ENCODE results near the gene SLA2. TPM values are rescaled to one million over a fixed set of nuclear protein-coding genes. Genes with fewer than 3 reads are reported as not detected.
"Not testable (repeated sequence)": the region's sequence is repeated elsewhere in the genome, so short reads cannot be mapped to it uniquely, and the experiment has no call there.

Gene SLA2
- polyA plus RNA-seq, 1 donor from 2014 or later: 0.68 TPM

DNA sequence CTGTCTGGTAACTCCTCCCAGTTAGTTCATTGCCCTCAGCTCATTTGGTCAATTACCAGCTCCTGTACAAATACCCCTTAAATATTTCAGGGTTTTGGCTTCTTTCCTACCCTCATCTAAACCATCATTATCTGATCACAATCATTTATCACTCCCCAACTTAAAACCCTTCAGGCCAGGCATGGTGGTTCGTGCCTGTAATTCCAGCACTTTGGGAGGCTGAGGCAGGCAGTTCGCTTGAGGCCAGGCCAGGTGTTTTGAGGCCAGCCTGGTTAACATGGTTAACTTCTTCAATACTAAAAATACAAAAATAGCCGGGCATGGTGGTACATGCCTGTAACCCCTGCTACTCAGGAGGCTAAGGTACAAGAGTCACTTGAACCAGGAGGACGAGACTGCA lies 63.2 kb downstream of the SLA2 start:
- no peaks in the 10 kb centered on the region for H3K9me3 Mint-ChIP-seq
- no peaks in the 10 kb centered on the region for H3K27me3 Mint-ChIP-seq
- H3K36me3 Mint-ChIP-seq: peaks cover 3% of the 10 kb centered on the region
- peak overlapping the region in 1 of 3 donors; percentile 76 for H3K27ac Mint-ChIP-seq
- peaks cover 11 to 14% (median 11%) of the 10 kb centered on the region in 3 donors for H3K4me1 Mint-ChIP-seq
- H3K4me3 Mint-ChIP-seq: peak overlapping the region in 1 of 4 donors; percentile 61

DNA sequence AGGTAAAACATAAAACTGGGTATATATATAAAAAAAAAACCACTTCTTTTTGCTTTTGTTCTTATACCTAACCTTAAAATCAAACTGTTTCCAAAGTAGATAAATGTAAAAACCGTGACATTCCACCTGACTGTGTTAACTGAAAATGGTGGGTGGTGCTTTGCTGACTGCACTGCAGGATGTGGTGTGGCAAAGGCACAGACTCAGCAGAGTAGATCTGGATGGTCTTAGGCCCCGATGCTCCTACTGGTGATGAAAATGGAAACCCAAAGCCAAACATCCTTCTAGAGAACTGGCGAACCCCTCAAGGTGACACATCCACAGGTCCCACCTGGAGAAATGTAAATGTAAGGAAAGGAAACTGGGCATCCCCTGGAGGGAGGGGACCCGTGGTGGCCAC lies 63.7 kb downstream of the SLA2 start:
- Mint-ChIP-seq H3K4me1 (peaks cover 7 to 11% (median 7%) of the 10 kb centered on the region in 3 donors), H3K27ac (no peak overlapping the region), H3K27me3 (no peaks in the 10 kb centered on the region), H3K36me3 (peaks cover 3% of the 10 kb centered on the region), H3K9me3 (no peaks in the 10 kb centered on the region), H3K4me3 (peak overlapping the region in 1 of 4 donors; percentile 61)

DNA sequence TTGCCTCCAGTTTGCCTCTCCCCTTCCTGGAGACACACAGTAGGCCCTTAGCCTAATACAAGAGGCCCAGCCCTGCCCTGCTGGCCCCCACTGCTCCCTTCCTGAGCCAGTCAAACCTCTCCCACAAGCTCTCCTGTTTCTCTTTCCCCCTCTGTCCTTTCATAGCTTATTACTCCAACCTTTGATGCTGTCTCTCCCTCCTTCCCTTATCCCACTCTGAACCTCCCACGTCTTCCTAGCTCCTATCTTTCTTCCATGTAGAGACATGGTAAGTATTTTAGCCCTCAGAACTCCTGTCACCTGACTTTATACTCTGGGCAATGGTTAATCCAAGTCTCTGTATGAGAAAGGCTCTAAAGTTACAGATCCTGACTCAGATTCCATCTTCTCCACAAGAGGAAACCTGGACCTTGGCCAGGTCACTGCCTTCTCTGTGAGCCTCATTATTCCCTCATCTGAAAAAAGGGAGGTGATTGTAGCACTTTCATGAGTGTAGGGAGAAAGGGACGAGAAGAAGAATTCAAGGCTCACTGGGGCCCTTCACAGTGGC lies 65.9 kb downstream of the SLA2 start:
- Mint-ChIP-seq H3K27ac (peak overlapping the region; percentile 27 to 82 (median 32)), H3K27me3 (no peaks in the 10 kb centered on the region), H3K4me3 (peak overlapping the region in 2 of 4 donors; percentile 40 to 69), H3K36me3 (peaks cover 3% of the 10 kb centered on the region), H3K9me3 (no peaks in the 10 kb centered on the region), H3K4me1 (peaks cover 11 to 20% (median 14%) of the 10 kb centered on the region in 3 donors)

DNA sequence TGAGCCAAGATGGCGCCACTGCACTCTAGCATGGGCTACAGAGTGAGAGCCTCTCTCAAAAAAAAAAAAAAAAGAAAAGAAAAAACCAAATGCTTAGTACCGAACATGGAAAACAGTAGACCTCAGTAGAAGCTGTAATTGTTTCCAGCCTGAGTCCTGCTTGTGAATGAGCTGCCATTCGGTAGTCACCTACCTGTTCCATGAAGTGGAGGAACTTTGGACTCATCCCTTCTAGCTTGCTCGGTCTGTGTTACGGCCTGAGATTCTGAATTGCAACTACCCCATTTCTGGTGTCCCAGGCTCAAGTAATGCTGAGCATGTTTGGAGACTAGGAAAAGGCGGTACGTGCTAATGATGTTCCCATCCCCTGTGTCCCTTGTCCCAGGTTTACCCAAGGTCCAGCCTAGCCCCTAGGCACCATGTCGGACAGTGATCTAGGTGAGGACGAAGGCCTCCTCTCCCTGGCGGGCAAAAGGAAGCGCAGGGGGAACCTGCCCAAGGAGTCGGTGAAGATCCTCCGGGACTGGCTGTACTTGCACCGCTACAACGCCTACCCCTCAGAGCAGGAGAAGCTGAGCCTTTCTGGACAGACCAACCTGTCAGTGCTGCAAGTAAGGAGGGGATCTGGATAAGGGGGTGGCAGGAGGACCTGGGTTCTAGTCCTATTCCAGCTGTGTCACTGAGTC lies 67.5 kb downstream of the SLA2 start:
- Mint-ChIP-seq H3K27me3 (no peaks in the 10 kb centered on the region), H3K4me3 (peak overlapping the region in 1 of 4 donors; percentile 26), H3K9me3 (no peaks in the 10 kb centered on the region), H3K27ac (peak overlapping the region in 2 of 3 donors; percentile 46 to 82), H3K4me1 (peaks cover 16 to 24% (median 16%) of the 10 kb centered on the region in 3 donors), H3K36me3 (peaks cover 3% of the 10 kb centered on the region)

DNA sequence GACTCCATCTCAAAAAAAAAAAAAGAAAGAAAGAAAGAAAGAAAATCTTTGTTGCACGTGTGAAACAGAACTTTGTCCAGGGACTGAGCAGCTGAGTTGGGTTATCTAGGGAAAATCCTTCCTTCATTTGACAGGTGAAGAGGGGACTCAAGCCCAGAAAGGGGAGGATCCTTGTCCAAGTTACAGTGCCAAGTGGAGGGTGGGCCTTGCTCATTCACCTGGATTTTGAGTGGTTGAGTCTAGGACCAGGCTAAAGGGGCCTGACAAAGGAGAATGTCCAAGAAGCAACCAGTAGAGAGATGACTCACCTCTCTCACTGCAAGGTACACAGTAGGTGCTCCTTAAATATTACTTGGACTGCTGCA lies 69.9 kb downstream of the SLA2 start:
- Mint-ChIP-seq H3K27ac (peak overlapping the region; percentile 83 to 93 (median 91)), H3K4me3 (peak overlapping the region in 3 of 4 donors; percentile 89 to 96 (median 93)), H3K36me3 (peaks cover 3% of the 10 kb centered on the region), H3K27me3 (no peaks in the 10 kb centered on the region), H3K4me1 (peaks cover 23 to 33% (median 26%) of the 10 kb centered on the region in 3 donors), H3K9me3 (no peaks in the 10 kb centered on the region)

DNA sequence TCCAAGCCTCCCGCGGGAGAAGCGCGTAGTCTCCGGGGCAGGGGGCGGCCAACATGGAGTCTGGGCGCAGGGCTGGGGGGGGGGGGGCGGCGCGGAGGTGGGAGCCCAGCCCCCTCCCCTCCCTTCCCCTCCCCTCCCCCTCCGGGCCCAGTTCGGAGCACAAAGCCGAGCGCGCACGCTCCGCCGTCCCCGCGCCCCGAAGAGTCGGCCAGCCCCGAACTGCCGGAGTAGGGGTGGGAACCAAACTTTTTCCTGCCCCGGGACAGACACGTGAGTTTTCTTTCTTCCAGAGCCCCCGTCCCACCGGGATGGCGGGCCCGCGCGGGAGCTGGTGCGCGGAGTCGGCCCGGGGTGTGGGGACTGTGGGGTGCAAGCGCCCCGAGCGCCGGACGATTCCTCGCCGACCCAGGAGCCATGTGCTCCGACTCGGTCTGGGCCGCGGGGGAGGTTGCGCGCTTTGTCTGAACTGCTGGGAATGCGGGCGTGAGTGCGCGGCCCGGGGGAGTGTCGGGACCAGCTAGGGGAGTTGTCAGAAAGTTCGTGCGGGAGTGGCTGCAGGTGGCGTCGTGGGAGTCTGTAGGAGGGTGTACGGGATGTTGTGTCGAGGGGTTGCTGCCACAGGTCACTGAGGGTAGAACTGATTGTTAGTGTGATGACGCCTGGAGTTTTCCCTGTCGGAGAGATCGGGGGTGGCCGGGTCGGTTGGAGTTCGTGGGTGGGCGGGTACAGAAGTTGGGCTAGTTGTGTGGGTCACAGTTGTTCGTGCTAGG lies 71.4 kb downstream of the SLA2 start:
- no peaks in the 10 kb centered on the region for H3K9me3 Mint-ChIP-seq
- peaks cover 4% of the 10 kb centered on the region for H3K36me3 Mint-ChIP-seq
- peaks cover 17 to 30% (median 26%) of the 10 kb centered on the region in 3 donors for H3K4me1 Mint-ChIP-seq
- no peaks in the 10 kb centered on the region for H3K27me3 Mint-ChIP-seq
- H3K27ac Mint-ChIP-seq: peak overlapping the region; percentile 91 to 100 (median 93)
- H3K4me3 Mint-ChIP-seq: peak overlapping the region; percentile 89 to 97 (median 94)

DNA sequence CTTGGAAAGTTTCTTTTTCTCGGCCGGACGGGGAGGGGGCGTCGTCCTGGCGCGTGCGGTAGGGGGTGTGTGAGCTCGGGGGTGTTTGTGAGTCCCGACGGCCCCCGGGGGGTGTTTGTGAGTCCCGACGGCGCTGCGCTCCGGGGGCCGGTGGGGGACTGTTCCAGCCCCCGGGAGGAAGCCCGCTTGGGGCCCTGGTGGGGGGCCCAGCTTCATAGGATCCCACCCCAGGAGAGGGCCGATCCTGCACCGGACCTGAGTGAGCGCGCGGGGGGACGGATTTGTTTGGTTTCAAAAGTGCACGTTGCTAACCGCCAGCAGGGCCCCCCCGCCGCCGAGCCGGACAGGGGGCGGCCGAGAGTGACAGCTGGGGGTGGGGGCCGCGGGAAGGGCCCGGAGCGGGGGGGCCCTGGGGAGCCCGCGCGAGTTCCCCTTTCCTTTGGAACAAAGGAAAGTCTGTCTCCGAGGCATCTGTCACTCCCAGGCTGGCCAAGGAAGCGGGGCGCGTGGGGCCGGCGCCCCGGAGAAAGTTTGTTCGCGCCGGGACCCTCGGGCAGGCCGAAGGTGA lies 72.1 kb downstream of the SLA2 start:
- Mint-ChIP-seq H3K27me3 (no peaks in the 10 kb centered on the region), H3K4me1 (peaks cover 17 to 30% (median 28%) of the 10 kb centered on the region in 3 donors), H3K9me3 (no peaks in the 10 kb centered on the region), H3K27ac (peak overlapping the region; percentile 84 to 93 (median 86)), H3K36me3 (peaks cover 4% of the 10 kb centered on the region), H3K4me3 (peak overlapping the region; percentile 85 to 97 (median 90))

DNA sequence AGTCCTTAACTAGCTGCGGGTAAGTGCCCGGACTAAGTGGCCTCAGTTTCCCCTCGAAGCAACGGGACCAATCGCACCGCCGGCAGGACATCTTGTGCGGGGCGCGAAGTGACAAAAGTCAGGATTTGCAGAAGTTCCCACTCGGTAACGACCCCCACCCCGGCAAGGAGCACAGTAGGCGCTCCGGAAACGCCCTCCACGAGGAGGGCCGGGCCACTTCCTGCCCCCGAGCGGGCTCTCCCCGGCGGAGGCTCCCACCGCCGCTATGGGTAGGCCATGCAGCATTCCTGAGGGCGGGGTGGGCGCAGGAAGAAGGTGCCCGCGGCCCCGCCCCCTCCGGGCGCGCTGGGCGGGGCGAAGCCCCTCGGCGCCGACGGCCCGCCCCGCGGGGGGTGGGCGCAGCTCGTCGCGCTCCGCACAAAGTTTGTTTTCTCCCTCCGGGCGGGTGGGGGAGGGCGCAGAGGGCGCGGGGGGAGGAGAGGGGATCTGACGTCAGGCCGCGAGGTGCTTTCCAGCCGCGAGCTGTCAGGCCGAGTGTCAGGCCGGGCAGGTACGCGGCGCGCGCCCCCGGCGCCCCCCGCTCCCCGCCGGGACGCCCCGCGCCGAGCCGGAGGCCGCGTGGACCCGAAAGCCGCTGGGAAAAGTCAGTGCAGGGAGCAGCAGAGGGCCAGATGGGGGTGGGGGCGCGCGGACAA lies 72.7 kb downstream of the SLA2 start, which contains the start of gene TGIF2:
Gene TGIF2, plus strand, starts transcription at position 495 of the 695 bp plus-strand sequence. CDS start 5,178 bp downstream, outside the sequence.
- peaks cover 17 to 30% (median 28%) of the 10 kb centered on the region in 3 donors for H3K4me1 Mint-ChIP-seq
- H3K36me3 Mint-ChIP-seq: peaks cover 4% of the 10 kb centered on the region
- no peaks in the 10 kb centered on the region for H3K27me3 Mint-ChIP-seq
- no peaks in the 10 kb centered on the region for H3K9me3 Mint-ChIP-seq
- H3K27ac Mint-ChIP-seq: peak within 1 kb of the TSS; percentile 97 to 100 (median 99)
- H3K4me3 Mint-ChIP-seq: peak within 1 kb of the TSS; percentile 95 to 97 (median 96)

DNA sequence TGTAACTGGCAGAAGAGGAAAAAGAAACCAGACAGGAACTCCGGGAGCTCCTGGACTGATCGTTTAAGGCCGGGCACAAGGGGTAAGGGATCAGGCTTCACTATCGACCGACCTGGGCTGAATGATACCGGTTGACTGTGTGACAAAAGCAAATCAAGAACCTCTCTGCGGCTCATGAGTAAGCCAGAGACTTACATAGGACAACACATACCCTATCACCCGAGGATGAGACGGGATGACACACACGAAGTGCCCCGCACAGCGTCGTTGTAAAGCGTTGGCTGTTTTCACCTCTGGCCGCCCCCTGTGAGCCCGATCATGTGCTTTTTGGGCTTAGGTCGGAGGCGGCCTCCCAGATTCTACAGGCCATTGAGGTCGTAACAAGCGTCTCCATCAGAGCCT lies 73.3 kb downstream of the SLA2 start:
- Mint-ChIP-seq H3K9me3 (no peaks in the 10 kb centered on the region), H3K4me1 (peaks cover 17 to 30% (median 28%) of the 10 kb centered on the region in 3 donors), H3K4me3 (peak overlapping the region; percentile 87 to 95 (median 95)), H3K27ac (peak overlapping the region; percentile 97 to 99 (median 99)), H3K27me3 (no peaks in the 10 kb centered on the region), H3K36me3 (peaks cover 2% of the 10 kb centered on the region)

DNA sequence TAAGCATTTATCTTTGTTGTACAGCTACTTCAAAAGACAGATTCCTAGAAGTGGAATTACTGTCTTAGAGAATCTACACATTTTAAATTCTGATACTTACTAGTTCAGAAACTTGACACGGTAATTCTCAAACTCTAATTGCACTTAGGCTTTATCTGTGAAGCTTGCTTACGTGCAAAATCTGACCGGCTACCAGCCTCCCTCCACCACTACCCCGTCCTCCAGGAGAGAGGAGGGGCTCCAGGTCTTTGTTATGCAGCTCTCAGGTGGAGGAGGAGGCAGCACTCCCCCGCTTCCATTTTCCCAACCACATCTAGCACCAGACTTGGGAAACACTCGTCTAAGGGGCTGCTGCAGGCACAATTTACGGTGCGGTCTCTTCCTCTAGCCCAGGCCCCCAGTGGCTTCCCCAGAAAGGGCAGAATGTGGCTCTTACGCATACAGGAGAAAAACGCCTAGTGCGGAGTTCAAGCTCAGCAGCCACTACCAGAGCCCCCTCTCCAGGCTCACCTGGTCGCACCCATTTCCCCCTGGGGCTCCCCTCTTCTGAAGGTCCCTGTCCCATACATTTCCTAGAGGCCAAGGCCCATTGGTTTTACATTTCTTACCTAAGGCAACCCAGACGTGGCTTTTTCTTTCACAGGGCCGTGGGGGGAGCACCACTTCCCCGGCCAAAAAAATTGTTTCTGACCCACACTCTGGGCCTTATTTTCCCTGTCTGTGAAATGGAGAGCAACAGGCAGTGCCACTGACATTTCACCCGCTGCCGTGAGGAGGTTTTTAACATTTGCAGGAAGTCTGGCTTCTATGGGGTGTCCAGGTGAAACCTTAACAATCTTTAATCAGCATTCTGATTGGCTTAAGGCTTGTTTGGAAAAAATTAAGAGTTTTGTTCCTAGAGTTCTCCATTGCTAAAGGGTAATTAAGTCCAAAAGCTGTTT lies 74.2 kb downstream of the SLA2 start:
- Mint-ChIP-seq H3K9me3 (no peaks in the 10 kb centered on the region), H3K27me3 (no peaks in the 10 kb centered on the region), H3K4me1 (peaks cover 17 to 30% (median 28%) of the 10 kb centered on the region in 3 donors), H3K4me3 (peak overlapping the region; percentile 87 to 95 (median 95)), H3K36me3 (peaks cover 2% of the 10 kb centered on the region), H3K27ac (peak overlapping the region; percentile 97 to 99 (median 99))

DNA sequence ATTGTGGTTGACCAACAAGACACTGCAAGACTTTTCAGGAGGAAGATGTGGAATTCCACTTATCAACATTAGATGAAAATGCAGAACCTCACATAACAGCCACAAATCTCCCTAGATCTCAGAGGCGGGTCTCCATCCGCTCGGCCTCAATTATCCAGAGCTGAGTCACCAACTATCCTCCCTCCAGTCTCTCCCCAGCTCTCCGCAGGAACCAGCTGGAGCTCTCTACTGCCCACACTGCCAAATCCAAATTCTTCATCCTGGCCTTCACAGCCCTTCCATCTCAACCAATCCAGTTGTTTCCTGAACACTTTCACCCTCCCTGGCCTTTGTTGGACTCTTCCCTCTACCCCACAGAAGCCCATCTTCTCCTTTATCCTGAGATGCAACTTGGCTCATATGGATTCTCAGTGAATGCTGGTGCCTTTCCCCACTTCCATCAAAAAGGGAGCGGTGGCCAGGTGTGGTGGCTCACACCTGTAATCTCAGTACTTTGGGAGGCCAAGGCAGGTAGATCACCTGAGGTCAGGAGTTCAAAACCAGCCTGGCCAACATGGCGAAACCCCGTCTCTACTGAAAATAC lies 76.1 kb downstream of the SLA2 start:
- Mint-ChIP-seq H3K36me3 (peaks cover 4% of the 10 kb centered on the region), H3K27ac (peak overlapping the region in 2 of 3 donors; percentile 78 to 83), H3K9me3 (peaks cover 0 to 1% (median 0%) of the 10 kb centered on the region in 3 donors), H3K4me1 (peaks cover 11 to 15% (median 12%) of the 10 kb centered on the region in 3 donors), H3K27me3 (no peaks in the 10 kb centered on the region), H3K4me3 (peak overlapping the region in 1 of 4 donors; percentile 63)

DNA sequence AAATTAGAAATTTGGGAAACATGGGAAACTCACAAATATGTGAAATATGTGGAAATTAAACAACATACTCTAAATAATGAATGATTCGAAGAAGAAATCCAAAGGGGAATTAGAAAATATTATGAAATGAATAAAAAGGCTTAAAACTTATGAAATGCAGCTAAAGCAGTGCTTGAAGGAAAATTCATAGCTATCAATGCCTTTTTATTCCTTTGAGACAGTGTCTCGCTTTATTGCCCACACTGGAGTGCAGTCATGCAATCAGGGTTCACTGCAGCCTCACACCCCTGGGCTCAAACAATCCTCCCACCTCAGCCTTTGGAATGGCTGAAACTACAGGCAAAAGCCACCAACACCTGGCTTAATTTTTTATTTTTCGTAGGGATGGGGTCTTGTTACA lies 80.5 kb downstream of the SLA2 start:
- no peak overlapping the region for H3K27ac Mint-ChIP-seq
- peaks cover 0 to 3% (median 0%) of the 10 kb centered on the region in 3 donors for H3K9me3 Mint-ChIP-seq
- H3K36me3 Mint-ChIP-seq: peaks cover 10% of the 10 kb centered on the region
- no peak overlapping the region for H3K4me3 Mint-ChIP-seq
- H3K27me3 Mint-ChIP-seq: no peaks in the 10 kb centered on the region
- peaks cover 0 to 2% (median 0%) of the 10 kb centered on the region in 3 donors for H3K4me1 Mint-ChIP-seq

DNA sequence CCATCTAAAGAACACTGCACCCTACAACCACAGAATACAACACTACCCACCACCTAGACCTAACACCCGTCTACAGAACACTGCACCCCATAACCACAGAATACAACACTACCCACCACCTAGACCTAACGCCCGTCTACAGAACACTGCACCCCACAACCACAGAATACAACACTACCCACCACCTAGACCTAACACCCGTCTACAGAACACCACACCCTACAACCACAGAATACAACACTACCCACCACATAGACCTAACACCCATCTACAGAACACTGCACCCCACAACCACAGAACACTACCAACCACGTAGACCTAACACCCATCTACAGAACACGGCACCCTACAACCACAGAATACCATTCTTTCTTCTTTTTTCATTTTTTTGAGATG lies 81.3 kb downstream of the SLA2 start:
- not testable (repeated sequence) for H3K4me3 Mint-ChIP-seq

More for the DNA sequence above, 81.3 kb downstream of the SLA2 start:
- not testable (repeated sequence) for H3K9me3 Mint-ChIP-seq, H3K36me3 Mint-ChIP-seq, H3K27me3 Mint-ChIP-seq, H3K27ac Mint-ChIP-seq, H3K4me1 Mint-ChIP-seq

Data from IgD-negative memory B cell (primary cell).